Activated CD4-positive, alpha-beta T cell treated with anti-CD3 and anti-CD28 coated beads, Interleukin-2, amount 50 U/mL, for 48 hours (primary cell): ENCODE measurements around the gene PLAGL1.
"Not testable (repeated sequence)": the region's sequence is repeated elsewhere in the genome, so short reads cannot be mapped to it uniquely, and the experiment has no call there.

Experiments used
- DNase-seq, 2 experiments: peaks; one replicate each; pipeline ENCODE4 v3.0.0-alpha.2; 2020

Gene PLAGL1, protein sequence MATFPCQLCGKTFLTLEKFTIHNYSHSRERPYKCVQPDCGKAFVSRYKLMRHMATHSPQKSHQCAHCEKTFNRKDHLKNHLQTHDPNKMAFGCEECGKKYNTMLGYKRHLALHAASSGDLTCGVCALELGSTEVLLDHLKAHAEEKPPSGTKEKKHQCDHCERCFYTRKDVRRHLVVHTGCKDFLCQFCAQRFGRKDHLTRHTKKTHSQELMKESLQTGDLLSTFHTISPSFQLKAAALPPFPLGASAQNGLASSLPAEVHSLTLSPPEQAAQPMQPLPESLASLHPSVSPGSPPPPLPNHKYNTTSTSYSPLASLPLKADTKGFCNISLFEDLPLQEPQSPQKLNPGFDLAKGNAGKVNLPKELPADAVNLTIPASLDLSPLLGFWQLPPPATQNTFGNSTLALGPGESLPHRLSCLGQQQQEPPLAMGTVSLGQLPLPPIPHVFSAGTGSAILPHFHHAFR

DNA sequence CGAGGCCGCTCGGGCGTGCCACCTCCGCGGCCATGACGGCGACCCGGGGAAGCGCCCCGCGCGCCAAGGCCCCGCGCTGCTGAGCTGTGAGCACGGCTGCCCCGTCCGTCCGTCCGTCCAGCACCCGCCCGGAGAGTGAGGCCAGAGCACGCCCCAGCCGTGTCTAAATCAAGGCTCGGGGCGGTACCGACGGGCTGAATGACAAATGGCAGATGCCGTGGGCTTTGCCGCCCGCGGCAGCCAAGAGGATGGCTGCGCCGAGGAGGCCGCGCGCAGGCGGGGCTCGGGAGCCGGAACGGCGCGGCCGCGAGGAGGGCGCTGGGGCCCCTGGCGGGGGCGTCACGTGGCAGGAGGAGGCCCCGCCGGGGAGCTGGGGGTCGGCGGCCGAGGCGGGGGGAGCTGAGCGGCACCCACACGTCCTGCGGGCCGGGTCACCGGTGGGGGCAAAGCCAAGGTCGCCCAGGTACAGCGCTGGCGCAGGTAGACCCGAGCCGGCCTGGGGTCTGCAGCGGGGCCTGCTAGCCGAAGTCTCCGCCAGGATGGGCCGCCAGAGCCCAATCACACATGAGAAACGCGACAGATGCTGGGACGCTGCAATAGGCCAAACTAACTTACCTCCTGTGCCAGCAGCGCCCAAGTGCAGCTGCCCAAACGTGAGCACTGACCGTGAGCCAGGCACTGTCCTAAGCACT, at the start of gene PLAGL1:
PLAGL1 (minus strand) TSS at position 140 of the 692 bp plus-strand sequence. CDS start 60,123 bp downstream, outside the sequence.
- DNase-seq = peak; percentile 26 to 28

DNA sequence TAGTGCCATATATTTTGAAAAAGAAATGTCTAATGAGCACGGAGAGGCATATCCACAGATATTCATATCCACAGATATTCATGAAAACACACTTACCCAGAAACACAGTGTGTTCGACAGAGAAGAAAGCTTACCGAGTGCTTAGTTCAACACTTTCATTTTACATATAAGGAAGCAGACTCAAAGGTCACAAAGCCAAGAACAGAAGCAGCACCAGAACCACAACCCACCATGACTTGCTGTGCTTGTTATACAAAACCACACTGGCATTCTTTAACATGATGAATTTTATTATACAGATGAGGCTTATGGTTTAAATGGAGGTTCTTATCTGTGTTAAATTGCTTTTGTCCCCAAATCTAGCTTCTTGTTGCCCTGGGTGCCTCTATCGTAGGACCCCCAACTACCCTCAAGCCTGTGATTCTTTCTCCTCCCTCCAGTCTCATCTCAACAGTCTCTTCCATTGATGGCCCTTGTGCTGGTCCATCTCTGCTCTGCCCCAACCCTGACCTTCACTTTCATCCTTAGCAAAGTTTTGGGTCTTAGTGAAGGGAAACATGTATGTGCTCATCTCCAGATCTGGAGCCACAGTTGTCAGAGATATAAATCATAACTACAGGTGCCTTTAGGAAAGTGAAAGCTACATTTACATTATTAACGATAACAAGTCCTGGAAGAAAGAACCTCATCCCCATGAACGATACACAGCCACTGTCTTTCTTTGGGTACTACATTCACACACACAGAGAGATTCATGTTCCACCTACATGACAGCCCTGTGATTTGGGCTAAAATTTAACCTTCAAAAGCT, 47.3 kb upstream of the PLAGL1 start:
- DNase-seq = peak; percentile 24 to 46

DNA sequence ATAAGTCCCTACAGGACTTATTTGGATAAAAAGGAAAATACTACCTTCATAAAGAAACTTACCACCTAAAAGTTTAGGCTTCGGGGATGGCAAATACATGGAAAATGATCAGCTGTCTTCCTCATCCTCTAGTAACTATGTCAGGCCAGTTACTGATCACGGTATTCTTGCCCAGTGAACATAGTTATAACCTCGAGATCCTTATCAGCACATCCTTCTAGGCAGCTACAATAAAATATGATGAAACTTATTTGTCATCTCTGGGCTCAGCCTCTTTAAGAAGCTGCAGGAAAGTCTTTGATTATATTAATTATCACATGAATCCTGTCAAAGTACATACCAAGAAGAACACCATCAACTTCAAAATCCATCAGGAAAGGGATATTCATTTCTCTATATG, 45.5 kb upstream of the PLAGL1 start:
- no peak for DNase-seq

DNA sequence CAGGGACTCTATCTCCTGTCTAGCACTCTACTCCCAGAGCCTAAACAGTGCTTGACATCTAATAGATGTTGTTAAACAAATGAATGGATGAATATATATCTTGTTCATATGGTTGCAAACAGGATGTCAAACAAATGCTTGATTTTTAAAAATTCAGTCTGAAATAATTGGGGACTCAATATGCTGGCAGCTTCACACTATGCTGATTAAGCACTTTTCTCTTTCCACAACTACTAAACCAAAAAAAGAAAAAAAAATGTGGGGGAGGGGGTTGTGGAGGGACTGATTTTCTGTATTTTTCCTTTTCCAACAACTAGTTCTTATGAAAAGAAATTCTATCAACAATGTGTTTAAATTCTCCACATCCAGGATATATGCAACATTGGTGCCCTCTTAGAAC, 44.4 kb upstream of the PLAGL1 start:
- DNase-seq = no peak

DNA sequence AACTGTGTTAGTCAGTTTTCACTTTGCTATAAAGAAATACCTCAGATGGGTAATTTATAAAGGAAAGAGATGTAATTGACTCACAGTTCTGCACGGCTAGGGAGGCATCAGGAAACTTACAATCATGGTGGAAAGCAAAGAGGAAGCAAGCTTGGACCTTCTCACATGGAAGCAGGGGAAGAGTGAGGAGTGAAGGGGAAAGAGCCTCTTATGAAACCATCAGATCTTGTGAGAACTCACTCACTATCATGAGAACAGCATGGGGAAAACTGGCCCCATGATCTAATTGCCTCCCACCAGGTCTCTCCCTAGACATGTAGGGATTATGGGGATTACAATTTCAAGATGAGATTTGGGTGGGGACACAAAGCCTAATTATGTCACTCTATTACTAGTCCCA, 41.3 kb upstream of the PLAGL1 start:
- DNase-seq = no peak

DNA sequence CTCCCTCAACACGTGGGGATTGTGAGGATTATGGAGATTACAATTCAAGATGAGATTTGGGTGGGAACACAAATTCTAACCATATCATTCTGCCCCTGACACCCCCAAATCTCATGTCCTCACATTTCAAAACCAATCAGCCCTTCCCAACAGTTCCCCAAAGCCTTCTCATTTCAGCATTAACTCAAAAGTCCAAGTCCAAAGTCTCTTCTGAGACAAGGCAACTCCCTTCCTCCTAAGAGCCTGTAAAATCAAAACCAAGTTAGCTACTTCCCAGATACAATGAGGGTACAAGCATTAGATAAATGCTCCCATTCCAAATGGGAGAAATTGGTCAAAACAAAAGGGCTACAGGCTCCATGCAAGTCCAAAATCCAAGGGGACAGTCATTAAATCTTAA, 39.6 kb upstream of the PLAGL1 start:
- DNase-seq = no peak

DNA sequence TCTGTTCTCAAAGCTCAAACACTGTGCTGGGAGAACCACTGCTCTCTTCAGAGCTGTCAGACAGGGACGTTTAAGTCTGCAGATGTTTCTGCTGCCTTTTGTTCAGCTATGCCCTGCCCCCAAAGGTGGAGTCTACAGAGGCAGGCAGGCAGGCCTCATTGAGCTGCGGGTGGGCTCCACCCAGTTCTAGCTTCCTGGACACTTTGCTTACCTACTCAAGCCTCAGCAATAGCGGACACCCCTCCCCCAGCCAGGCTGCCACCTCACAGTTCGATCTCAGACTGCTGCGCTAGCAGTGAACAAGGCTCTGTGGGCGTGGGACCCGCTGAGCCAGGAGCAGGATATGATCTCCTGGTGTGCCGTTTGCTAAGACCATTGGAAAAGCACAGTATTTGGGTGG, 38.6 kb upstream of the PLAGL1 start:
- DNase-seq = not testable (repeated sequence)

DNA sequence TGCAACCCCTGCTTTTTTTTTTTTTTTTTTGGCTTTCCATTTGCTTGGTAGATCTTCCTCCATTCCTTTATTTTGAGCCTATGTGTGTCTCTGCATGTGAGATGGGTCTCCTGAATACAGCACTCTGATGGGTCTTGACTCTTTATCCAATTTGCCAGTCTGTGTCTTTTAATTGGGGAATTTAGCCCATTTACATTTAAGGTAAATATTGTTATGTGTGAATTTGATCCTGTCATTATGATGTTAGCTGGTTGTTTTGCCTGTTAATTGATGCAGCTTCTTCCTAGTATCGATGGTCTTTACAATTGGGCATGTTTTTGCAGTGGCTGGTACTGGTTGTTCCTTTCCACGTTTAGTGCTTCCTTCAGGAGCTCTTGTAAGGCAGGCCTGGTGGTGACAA, 36.9 kb upstream of the PLAGL1 start:
- not testable (repeated sequence) for DNase-seq

DNA sequence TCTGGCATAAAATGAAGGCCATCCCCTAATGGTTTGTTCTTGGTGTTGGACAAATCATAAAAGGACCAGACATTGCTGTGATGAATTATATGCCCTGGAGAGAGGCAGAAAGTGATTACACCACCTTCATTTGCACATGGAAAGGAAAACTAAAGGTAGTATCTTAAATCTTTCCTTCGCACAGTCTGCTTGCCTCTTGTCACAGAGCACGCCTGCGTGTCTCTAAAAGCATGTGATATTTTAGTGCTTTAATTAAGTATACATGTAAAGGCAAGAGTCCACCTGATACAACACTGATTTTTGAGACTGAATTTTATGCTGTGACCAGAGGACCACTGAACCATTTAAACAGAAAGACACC, 28.8 kb upstream of the PLAGL1 start:
- DNase-seq = no peak

DNA sequence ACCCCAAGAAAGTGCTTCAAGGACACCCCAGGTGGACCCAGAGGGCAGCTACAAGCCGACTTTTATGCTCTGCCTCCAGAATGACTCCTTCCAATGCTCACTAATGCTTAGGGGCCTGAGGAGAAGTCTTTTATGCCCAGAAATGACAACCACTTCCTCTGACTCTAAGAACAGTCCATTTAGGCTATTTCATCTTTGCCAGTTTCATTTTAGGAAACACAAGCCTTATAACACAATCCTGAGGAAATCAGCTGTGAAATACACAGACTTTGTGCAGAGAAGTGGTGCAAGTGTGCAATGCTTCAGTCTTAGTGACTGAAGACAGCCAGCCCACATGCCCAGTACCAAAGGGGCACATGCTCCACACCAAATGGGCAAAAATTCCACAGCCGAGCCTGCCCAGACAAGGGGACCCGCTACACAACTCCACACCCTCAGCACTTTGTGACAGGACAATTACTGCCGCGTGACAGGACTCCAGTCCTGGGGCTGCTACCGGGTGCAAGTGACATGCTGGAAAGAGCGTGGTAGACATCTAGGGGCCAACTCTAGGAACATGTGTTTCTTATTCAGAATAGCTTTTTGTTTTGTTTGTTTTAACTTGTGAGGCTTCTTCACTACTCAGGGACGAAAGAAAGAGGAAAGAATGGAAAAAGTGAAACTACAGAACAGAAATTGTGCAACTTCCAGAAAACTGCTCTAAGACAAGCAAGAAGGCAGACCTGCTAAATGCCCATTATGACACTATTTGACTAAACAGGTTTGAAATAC, 28.2 kb upstream of the PLAGL1 start:
- DNase-seq = no peak

DNA sequence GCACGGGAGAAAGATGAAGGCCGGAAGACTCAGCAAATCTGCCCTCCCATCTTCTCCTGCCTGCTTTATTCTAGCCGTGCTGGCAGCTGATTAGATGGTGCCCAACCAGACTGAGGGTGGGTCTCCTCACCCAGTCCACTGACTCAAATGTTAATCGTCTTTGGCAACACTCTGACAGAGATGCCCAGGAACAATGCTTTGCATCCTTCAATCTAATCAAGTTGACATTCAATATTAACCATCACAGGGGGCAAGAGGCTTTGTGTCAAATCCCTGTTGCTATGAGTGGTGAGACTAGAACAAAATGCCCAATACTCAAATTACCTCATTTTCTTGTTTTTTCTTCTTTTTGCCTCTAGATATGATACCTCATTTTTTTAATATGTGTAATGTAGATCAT, 27.4 kb upstream of the PLAGL1 start:
- no peak for DNase-seq

DNA sequence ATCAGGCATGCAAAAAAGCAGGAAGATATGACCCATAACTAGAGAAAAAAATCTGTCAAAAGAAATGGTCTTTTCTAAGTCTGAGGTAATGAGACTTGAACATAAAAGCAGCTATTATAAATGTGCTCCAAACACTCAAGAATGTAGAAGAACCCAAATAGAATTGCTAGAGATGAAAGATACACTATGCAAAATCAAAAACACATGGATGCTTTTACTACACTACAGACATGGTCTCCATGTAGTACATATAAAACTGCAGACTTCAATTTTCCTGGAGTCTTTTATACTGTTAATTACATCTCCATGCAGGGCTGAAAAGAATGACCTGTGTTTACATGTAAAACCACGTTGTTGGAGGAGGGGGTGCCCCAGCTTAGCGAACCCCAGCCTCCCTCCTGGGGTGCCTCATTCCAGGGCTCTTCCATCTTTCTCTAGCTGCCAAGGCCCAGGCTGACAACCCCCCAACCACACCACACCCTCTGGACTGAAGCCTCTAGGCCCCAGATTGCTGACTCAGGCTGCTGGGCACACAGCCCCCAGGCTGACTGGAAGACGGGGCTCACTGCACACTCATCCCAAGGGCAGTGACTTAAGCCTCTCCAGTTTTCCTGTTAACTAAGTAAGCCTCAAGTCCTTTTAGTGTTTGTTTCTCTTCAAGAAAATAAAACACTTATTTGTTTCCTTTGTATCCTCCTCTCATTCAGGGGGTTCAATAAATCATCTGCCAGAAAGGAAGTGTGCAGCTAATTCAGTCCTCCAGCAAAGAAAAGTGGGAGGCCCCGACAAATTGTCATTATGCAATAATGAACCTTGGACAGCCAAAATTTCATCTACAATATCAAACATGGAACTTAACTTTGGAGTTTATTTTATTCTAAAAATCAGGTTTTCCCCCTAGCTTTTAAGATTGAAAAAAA, 26.0 kb upstream of the PLAGL1 start:
- DNase-seq = no peak

DNA sequence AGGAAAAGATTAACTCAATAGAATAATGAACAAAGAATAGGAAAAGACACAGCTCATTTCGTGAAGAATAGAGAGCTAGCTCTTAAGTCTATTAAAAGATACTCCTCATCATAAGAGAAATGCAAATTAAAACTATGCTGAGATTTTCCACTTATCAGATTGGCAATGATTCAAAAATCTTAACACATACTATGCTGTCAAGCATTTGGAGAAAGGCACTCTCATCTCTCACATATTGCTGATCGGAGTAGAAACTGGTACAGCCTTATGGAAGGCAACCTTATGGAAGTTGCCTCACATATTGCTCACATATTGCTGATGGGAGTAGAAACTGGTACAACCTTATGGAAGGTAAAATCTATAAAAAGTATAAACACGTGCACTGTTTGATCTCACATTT, 21.4 kb upstream of the PLAGL1 start:
- DNase-seq = no peak

DNA sequence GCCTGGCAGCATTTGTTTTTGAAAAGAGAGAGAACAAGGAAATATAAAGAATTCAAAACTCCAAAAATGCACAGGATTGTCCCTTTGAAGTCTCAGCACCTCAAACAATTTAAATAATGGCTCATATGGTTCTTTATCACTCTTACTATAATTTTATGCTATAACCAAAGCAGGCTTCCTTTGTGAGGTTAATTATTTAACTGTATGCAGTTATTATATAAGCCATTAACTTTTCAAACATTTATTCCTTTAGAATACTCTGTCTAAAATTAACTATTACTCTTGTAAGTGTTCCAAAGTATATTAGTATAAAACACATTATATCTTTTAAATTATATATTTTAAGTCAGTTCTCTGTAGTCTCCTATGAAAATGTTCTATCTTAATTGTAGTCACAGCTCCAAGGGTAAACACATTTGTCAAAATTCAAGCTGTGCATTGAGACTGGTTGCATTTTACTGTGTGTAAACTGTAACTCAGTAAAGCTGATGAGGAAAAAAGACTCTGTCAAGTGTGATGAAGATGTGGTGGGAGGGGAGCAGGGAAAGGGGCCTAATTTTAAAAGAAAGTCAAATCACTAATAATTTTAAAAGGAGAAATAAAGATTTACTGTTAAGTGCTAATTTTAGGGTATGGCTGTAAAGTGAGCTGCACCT, 20.0 kb upstream of the PLAGL1 start:
- no peak for DNase-seq

DNA sequence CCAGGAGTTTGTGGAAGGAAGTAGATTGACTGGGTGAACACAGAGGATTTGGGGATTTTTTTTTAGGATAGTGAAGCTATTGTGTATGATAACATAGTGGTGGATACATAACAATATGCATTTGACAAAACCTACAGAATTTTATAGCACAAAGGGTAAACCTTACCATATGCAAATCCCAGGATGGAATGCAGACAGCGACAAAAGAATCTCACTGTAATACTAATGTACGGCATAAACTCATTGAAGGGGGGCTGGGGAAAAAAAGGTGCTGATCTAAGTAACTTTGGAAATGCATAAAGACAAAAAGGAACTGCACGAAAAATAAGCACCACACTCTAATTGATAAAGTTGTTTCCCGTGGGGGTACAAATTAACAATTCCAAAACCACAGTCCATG, 15.2 kb upstream of the PLAGL1 start:
- DNase-seq = no peak

DNA sequence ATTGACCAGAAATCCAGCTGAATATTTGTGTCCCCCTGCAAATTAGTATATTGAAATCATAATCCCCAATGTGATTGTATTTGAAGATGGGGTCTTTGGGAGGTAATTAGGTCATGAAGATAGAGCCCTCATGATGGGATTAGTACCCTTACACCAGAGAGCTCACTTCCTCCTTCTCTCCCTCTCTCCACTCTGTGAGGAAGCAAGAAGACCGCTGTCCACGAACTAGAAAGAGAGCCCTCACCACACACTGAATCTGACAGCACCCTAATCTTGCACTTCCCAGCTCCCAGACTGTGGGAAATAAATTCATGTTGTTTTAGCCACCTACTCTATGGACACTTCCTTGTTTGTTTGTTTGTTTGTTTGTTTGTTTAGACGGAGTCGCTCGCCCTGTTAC, 11.9 kb upstream of the PLAGL1 start:
- no peak for DNase-seq

DNA sequence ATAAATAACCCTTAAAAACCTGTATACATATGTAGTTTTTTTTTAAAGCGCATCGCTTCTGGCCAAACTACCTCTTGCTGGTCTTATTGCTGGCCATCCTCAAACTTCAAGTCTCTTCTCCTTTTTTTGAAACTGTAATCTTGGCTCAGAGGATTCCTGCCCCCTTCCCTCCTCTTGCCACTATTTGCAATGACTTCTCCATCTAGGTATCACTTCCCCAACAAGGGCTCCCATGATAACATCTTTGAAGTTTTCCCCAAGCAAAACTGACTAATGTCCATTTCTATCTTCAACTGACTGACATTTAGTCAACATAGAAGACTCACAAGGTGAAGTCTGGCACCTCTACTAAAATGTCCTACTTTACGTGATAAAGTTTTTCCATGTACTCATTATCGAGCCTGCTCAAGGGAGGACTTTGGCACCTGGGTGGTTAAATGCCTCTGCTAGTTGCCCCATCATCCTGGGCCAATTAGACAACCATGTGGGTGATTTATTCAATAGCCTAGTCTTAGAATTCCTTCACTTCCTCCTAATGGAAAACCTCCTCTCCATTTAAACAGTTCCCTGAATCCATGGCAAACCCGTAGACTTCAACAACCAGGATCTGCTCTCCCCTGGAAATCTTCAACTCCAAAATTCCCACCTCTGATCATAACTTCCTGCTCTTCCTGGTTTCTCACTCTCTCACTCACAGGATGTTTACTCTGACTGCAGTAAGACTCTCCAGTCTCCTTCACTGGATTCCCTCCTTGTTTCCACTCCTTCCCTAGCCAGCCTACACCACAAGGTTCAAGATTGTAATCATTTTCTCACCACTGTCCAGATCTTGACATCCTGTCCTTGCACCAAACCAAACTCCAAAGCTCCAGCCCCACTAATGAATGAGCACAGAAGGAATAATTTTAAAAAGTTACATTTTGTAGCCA, 9.4 kb upstream of the PLAGL1 start:
- no peak for DNase-seq

DNA sequence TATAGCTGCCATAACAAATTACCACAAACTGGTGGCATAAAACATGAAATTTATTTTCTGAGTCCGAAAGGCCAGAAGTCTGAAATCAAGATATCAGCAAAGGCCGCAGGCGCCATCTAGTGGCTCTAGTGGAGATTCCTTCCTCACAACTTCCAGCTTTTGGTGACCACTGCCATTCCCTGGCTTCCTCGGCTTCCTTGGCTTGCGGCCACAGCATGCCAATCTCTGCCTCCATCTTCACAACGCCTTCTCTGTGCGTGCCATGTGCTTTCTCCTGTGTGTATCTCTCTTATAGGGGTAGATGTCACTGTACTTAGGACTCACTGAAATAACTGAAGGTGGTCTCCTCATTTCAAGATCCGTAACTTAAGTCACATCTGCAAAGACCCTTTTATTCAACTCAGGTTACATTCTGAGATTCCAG, 5.4 kb upstream of the PLAGL1 start:
- DNase-seq = peak; percentile 69 to 76

DNA sequence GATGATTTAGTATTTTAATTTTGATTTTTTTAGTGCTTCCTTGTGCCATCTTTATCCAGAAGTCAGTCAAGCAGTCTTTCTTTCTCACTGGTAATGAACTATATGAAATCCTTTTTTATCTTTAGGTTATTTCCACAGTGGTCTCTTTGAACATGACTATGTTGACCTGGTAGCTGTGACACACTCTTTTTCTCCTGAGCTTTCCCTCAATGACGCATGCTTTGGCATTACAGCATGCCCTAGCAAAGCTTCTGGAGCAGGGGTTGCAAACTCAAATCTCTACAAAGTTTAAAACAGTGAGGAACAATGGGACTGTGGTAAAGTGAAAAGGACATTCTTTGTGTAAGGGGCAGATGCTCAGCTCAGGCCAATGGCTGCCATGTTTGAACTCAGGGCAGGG, 4.5 kb upstream of the PLAGL1 start:
- DNase-seq = no peak

DNA sequence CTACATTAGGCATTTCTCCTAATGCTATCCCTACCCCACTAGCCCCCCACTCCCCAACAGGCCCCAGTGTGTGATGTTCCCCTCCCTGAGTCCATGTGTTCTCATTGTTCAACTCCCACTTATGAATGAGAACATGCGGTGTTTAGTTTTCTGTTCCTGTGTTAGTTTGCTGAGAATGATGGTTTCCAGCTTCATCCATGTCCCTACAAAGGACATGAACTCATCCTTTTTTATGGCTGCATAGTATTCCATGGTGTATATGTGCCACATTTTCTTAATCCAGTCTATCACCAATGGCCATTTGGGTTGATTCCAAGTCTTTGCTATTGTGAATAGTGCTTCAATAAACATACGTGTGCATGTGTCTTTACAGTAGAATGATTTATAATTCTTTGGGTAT, 1.6 kb upstream of the PLAGL1 start:
- not testable (repeated sequence) for DNase-seq
